ENCODE measurements around the gene MAP3K13. TPM values are rescaled to one million over a fixed set of nuclear protein-coding genes. Genes with fewer than 3 reads are reported as not detected.
A peak's percentile ranks its signal among the peaks of the same experiment; 100 is the strongest.

MAP3K13 gene
- total RNA-seq, 4 donors from 2014 or later = 15.1 to 30.2 (median 24.0) TPM

DNA sequence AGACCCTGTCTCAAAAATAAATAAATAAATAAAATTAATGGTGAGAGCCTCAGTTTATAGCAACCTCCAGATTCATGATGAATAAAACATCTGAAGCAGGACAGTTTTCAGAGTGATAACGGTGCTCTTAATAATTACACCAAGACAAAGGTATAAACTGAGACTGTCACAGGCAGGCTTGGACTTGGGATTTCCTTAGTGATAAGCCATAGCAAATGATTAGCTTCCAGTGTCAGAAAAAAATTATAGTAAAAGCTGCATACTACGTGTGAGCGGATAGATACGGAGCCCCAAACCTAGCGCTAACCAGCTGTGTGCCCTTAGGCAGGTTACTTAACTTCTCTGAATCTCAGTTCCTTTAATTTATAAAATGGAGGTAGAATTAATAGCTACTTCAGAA lies 167.9 kb downstream of the MAP3K13 start:
- DNase-seq = no peak
- 54 to 56% methylated on average over 5 of the region's 5 CpGs for WGBS, 2 donors
- Histone ChIP-seq H3K4me3 (no peak overlapping the region), H3K36me3 (no peaks in the 10 kb centered on the region), H3K9me3 (no peaks in the 10 kb centered on the region), H3K27me3 (peaks cover 0 to 2% (median 0%) of the 10 kb centered on the region in 4 donors), H3K4me1 (peaks cover 0 to 13% (median 4%) of the 10 kb centered on the region in 3 donors), H3K27ac (no peak overlapping the region)
- intact Hi-C loops (cut with DNase I) = no loop called here
- no peak for TF ChIP-seq POLR2A (IDR thresholded peaks at IDR 0.05)
- TF ChIP-seq, protein P1, sequence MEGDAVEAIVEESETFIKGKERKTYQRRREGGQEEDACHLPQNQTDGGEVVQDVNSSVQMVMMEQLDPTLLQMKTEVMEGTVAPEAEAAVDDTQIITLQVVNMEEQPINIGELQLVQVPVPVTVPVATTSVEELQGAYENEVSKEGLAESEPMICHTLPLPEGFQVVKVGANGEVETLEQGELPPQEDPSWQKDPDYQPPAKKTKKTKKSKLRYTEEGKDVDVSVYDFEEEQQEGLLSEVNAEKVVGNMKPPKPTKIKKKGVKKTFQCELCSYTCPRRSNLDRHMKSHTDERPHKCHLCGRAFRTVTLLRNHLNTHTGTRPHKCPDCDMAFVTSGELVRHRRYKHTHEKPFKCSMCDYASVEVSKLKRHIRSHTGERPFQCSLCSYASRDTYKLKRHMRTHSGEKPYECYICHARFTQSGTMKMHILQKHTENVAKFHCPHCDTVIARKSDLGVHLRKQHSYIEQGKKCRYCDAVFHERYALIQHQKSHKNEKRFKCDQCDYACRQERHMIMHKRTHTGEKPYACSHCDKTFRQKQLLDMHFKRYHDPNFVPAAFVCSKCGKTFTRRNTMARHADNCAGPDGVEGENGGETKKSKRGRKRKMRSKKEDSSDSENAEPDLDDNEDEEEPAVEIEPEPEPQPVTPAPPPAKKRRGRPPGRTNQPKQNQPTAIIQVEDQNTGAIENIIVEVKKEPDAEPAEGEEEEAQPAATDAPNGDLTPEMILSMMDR (IDR thresholded peaks at IDR 0.05) = no peak

DNA sequence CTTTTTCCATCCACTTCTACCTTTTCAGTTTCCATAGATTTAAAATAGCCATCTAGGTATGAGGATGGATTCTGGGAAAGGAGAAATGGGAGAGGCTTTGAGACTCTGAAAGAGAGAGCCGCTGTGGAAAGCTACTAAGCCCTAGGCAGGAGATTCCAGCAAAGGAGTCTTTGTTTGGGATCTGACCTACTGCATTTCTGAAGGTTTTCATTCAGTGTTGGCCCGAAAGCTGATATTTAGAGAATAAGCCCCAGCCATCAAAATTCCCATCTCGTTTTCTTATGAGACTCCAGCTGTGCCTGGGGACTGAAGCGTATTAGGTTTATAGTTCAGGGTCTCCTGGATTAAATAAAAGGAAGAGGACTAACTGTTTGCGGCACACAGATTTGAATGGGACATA lies 170.0 kb downstream of the MAP3K13 start:
- no peaks in the 10 kb centered on the region for H3K36me3 ChIP-seq
- intact Hi-C loops (cut with DNase I) = no loop called here
- no peak for TF ChIP-seq POLR2A (IDR thresholded peaks at IDR 0.05)
- TF ChIP-seq, protein P1 (IDR thresholded peaks at IDR 0.05) = no peak
- peaks cover 6 to 15% (median 8%) of the 10 kb centered on the region in 3 donors for H3K4me1 ChIP-seq
- H3K27ac ChIP-seq = no peak overlapping the region
- H3K9me3 ChIP-seq = no peaks in the 10 kb centered on the region
- 61 to 64% methylated on average over 5 of the region's 5 CpGs for WGBS, 2 donors
- DNase-seq = no peak
- no peaks in the 10 kb centered on the region for H3K27me3 ChIP-seq
- H3K4me3 ChIP-seq = no peak overlapping the region

DNA sequence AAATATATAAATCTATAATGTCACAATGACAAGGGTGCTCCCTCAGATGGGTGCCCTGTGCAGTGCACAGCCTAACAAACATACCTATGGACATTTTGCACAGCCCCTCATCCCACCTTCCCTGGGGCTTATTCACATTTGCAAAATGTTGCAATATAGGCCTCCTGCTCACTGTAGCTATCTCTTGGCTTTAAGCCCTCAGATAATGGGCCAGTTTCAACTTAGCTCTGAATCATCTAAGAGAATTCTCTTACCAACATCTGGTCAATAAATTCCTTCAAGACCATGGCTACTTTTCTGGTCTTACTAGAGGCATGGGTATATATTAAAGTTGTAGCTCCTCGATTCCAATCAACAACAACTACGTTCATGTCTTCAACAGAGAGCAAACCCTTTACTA lies 171.6 kb downstream of the MAP3K13 start:
- no peak for TF ChIP-seq POLR2A (IDR thresholded peaks at IDR 0.05)
- TF ChIP-seq, protein P1 (IDR thresholded peaks at IDR 0.05) = no peak
- Histone ChIP-seq H3K27me3 (no peaks in the 10 kb centered on the region), H3K36me3 (no peaks in the 10 kb centered on the region), H3K9me3 (no peaks in the 10 kb centered on the region), H3K4me1 (peaks cover 6 to 15% (median 8%) of the 10 kb centered on the region in 3 donors), H3K4me3 (no peak overlapping the region), H3K27ac (no peak overlapping the region)
- DNase-seq = no peak
- intact Hi-C loops (cut with DNase I) = no loop called here
- WGBS, 2 donors = 85 to 97% methylated on average over 2 of the region's 2 CpGs

DNA sequence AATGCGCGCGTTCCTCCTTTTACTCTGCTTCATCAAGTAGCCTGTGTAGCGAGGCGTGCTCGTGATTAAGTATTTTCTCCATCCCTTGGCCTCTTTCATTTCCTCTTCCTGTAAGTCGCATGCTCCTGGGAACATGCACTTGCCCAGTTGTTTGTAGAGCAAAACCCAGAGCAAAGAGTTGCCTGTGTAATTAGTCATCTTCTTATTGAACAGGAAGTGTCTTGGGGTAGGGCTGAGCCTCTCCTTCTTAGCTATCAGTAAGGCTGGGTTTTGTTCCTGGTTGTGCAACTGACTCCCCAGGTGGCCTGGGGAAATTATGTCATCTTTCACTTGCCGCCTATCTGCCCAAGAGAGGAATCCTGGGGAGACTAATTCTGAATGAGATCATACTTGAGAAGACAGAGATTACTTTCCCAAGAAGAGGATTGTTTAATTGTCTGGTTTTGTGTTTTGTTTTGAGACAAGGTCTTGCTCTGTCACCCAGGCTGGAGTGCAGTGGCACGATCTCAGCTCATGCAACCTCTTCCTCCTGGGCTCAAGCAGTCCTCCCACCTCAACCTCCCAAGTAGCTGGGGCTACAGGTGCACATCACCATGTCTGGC lies 174.5 kb downstream of the MAP3K13 start:
- Histone ChIP-seq H3K4me3 (no peak overlapping the region), H3K9me3 (no peaks in the 10 kb centered on the region), H3K27ac (peak overlapping the region; percentile 70 to 84 (median 78)), H3K4me1 (peaks cover 6 to 15% (median 8%) of the 10 kb centered on the region in 3 donors), H3K36me3 (no peaks in the 10 kb centered on the region), H3K27me3 (no peaks in the 10 kb centered on the region)
- TF ChIP-seq, protein P1 (IDR thresholded peaks at IDR 0.05) = peak in 2 of 6 experiments; percentile 10 to 14
- TF ChIP-seq POLR2A (IDR thresholded peaks at IDR 0.05) = no peak
- 23 to 33% methylated on average over 8 to 9 of the region's 9 CpGs for WGBS, 2 donors
- DNase-seq = no peak
- intact Hi-C loops (cut with DNase I) = no loop called here

Other genes with a start within 250 kb of the MAP3K13 start
- gene C3orf70, start 210.1 kb upstream of the MAP3K13 start, total RNA-seq = 1 to 10 TPM in 2 of 4 donors, under 1 TPM in 2; 0.57 to 8.6 (median 1.3) TPM
- 1 to 10 TPM; 5.7 to 6.3 (median 5.9) TPM for gene EHHADH, start 109.1 kb upstream of the MAP3K13 start, total RNA-seq
- 10 to 100 TPM; 15.6 to 25.9 (median 20.3) TPM for gene TMEM41A, start 135.9 kb downstream of the MAP3K13 start, total RNA-seq
- gene LIPH, start 189.5 kb downstream of the MAP3K13 start, total RNA-seq = 10 to 100 TPM in 3 of 4 donors, 1 to 10 TPM in 1; 5.7 to 11.3 (median 10.8) TPM
- 10 to 100 TPM in 3 of 4 donors, 1 to 10 TPM in 1; 9.6 to 33.2 (median 20.1) TPM for gene SENP2, start 223.2 kb downstream of the MAP3K13 start, total RNA-seq

Measured in esophagus squamous epithelium (tissue), 5 donors.